Left hindlimb (tissue), 1 donor: Measurements from ENCODE around the gene NES.

ENCODE experiments used
- DNase-seq: peaks from one replicate; pipeline ENCODE4 v3.0.0-alpha.2; 2018

Gene NES

DNA sequence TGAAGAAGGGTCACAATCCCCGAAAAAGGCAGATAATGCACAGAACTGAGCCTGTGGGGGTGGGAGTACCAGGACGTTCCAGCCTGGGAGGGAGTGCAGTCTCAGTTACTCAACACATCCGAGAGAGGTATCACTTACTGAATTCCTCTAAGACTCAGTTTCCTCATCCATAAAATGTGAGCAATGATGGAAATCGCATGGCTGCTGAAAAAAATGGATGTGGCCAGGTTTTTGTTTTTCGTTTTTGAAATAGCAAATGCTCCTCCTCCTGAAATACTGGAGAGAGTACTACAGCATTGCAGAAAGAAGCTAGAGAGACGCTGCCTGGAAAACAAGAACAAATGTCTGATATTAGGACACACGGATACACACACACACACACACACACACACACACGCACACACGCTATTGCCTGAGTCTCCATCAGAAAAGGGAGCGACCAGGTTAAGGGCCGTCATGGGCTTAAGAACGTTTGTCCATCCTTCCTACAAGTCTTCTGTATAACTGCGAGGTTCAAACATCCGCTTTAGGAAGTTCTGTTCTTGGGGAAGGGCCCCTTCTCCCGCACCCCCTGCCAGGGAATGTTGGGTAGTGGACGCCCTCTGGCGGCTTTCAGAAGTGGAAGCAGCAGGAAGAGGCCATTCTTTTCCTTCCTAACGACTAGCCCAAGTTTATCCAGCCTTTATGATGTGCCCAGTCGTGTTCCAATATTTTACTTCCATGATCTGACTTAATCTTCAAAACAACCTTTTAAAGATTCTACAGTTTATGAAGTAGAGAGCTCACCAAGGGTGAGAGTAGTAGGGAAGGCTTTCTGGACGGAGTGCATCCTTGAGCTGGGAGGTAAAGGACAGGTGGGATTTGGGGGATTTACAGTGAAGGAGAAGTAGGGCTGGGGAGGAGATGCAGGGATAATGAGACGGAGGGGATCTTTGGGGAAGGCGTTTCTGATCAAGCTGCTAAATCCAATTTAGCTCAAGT lies 699 bp upstream of the NES start:
- DNase-seq, result peak; percentile 84

DNA sequence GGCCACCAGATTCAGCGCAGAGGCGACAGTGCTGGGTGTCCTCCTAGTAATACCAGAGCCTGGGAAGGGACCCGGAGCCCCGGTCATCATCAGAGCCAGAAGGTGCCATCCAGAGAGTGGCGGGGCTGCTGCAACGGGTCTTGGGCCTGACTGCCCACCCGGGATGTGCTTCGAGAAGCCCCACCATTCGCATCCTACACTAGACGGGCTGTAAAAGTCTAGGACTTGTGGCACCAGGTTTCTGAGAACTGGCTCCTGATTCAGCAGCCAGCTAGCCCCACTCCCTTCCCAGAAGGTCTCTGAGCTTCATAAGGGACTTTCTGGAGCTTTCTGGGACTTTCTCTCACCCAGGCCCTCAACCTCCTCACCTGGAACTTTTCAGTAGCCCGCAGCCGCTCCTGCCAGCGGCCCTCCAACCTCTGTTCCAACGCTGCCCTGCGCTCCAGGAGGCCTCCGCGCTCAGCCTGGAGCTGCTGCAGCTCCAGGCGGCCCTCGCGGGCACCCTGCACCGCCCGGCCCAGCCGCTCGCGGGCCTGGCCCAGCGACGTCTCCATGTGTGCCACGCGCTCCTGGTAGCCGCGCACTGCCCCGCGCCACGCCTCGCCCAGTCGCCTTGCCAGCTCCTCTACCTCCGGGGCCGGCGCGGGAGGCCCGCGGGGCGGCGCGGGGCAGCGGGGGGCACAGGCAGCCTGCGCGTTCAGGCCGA lies 940 bp downstream of the NES start:
- DNase-seq, result peak; percentile 48

DNA sequence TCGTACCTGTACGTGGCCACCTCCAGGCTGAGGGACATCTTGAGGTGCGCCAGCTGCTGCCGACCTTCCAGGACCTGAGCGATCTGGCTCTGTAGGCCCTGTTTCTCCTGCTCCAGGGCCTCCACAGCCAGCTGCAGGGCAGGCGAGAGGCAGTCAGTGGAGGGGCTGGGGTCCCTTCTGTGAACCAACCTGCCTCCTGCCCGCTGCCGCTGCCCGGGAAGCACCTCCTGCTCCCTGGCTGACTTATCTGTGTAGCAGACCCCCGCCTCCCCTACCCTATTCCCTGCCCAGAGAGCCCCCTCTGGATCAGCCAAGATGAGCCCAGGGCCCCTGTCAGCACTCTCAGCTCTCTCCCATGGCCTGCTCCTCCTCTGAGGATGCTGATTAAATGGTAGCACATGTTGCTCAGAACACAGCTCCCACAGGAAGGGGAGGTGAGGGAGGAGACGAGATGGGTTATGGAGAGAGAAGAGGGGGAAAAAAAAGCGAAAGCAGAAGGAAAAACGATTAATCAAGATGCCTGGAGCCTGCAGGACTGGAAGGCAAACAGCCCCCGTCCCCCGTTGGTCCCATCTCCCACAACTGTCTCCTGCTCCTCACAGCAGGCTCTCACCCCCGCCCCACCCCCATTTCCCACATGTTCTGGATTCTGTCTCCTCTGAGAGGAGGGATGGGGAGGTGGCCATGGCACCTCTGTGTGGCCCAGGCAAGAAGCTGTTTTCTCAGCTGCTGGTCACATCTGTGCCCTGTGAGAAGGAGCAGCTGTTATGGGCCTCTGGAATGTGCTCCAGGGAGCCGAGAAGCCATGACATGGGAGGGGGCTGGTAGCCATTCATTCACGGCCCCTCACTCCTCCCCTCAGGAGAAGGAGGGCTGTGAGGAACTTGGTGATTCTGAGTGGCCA lies 1.7 kb downstream of the NES start:
- peak; percentile 82 for DNase-seq

DNA sequence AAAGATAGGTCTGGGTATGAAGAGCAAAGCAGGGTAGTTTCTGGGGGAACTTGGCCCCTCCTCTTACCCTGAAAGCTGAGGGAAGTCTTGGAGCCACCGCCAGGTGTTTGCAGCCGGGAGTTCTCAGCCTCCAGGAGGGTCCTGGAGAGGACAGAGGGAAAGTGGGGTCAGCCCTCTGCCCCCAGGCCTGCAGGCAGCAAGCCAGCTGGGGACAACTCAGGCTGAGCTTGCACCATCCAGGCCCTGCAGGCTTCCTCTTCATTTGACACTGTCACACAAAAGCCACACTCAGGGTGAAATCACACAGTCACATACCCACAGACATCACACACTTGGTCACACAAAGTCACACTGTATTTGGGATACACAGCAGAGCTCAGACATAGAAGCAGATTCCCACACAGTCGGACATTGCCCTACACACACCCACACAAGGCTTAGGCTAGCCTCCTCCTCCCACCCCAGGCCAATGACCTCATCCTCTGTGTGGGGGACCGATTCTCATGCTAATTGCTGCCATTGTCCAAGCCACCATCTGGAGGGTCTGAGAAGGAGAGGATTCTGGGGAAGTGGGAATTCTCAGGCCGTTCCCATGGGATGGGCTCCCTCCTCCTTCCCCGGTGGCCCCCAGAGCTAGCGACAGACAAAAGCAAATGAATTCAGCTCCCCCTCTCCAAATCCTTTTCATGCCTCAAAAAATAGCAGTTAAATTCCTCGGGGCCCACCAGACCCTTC lies 3.7 kb downstream of the NES start:
- peak; percentile 29 for DNase-seq

DNA sequence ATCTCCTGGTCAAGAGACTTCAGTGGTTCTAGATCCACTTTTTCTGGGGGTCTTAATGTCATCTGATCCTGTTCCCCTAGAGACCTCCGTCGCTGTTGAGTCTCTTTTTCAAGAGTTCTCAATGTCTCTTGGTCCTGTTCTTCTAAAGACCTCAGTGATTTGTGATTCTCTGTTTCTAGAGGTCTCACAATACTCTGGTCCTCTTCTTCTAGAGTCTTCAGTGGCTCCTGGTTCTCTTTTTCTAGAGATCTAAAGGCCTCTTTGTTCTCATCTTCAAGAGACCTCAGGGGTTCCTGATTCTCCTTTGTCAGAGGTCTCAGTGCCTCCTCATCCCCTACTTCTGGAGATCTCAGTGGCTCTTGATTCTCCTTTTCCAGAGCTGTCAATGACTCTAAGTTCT lies 5.4 kb downstream of the NES start:
- no peak for DNase-seq

DNA sequence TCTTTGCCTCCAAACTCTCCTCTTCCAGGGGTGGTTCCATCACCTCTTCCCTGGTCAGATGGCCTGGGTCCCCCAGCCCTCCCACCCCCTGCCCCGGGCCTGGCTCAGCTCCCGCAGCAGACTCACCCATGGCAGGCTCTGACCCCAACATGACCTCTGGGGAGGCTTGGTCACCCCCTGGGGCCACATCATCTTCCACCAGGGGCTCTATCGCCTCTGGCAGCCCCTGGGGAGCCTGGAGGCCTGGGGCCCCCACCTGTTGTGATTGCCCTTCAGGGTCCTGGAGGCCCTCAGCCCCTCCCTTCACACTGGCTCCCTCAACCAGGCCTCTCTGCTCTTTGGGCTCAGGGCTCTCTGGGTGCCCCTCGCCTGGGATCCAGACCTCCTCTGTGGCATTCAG lies 6.4 kb downstream of the NES start:
- no peak for DNase-seq

DNA sequence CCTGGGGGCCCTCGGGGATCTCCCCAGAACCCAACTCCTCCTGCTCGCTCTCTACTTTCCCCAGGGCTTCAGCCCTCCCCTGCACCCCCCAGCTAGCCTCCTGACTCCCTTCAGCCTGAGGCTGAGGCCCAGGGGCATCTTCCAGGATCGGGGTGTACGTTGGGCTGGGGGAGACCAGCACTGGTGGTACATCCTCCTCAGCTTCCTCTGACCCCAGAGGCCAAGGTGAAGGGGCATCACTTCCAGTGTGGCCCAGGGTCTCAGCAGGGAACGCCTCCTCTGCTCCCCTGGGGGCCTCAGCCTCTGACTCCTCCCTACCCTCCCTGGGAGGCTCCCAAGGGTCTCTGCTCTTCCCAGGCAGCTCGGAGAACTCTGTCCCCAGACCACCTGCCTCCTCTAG lies 6.8 kb downstream of the NES start:
- no peak for DNase-seq

DNA sequence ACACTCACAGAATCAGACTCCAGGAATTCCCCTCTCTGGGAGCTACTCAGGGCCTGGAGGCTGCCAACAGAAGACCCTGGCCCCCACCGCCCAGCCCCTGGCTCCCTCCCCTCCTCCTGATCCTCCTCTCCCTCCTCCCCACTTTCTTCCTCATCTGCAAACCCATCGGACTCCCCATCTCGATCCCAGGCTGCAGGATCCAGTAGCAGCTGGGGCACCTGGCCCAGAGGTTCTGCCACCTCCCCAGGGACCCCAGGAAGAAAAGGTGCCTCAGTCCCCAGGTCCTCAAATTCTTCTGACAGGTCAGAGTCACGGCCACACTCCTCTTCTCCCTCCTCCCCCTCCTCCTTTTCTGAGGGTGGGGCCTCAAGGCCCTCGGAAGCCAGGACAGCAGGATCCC lies 7.4 kb downstream of the NES start:
- no peak for DNase-seq

DNA sequence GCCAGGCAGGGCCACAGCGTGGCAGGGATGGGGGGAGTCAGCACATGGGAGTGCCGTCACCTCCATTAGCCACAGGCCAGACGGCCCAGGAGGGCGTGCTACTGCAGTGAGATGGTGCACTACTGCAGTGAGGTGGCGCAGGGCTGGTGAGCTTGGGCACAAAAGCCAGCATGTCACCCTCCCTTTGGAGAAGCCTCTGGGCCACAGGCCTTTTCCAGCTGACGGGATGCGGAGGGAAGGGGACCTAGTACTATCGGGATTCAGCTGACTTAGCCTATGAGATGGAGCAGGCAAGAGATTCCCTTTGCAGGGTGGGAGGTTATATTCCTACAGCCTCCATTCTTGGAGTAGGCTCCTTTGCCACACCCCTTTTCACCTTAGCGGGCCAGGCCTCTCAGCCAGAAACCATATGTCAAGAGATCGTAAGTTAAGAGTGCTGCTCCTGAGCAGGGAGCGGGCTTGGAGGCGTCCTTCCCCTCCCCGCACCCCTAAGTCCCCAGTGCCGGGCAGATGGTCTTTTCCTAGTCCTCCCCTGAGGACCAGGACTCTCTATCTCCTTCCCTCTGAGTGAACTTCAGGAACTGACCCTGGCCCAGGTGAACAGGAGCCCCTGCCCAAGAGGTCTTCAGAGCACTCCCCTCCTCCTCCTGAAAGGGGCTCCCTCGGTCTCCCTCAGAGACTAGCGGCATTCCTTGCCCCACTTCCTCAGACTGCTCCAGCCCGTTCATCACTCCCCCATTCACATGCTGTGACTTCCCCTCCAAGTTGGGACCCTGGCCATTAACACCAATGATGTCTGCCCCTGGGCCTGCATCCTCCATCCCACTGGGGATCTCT lies 8.2 kb downstream of the NES start:
- no peak for DNase-seq

DNA sequence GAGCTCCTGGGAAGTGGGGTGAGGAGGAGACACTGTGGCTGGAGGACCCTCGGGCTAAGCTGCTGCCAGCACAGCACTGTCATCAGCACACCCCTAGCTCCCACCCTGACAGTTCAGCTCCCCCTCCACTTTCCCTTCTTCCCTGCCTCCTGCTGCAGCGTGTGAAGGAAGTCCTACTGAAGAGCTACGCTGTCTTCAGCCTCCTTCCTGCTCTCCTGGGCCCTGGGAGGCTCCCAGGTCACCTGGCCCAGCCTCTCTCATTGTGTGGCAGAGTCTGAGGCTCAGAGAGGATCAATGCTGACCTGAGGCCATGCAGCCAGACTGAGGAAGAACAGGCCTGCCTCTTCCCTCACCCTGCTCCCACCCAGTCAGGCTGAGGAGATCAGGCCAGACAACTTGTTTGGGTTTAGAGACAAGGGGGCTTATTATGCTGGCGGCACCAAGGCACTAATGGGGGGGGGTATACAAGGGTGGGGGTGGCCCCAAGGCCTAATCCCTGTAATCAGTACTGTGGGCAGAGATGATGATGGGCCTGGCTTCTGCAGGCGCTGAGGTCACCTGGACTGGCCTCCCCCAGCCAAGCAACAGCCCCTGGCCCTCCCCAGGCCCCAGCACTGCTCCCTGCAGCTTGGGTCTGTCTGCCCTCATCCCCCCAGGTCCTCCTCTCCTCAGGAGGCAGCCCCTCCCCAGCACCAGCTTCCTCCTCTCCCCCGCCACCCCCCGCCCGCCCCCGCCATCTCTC lies 9.1 kb downstream of the NES start:
- no peak for DNase-seq

DNA sequence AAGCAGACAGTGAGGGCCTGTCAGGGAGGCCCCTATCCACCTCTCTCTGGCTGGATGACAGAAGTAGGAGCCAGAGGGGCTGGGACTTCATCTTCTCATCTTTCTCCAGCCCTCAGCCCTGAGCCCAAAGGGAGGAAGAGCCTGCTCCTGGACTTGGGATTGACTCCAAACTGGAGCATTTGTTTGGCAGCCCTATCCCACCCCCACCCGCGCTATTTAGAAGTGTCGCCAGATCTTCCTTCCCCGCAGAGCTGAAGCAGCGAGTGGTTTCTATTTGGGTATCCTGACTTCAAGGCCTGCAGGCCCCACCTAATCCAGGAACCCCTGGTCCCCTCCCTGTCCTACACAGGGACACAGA lies 9.6 kb downstream of the NES start:
- peak; percentile 91 for DNase-seq

DNA sequence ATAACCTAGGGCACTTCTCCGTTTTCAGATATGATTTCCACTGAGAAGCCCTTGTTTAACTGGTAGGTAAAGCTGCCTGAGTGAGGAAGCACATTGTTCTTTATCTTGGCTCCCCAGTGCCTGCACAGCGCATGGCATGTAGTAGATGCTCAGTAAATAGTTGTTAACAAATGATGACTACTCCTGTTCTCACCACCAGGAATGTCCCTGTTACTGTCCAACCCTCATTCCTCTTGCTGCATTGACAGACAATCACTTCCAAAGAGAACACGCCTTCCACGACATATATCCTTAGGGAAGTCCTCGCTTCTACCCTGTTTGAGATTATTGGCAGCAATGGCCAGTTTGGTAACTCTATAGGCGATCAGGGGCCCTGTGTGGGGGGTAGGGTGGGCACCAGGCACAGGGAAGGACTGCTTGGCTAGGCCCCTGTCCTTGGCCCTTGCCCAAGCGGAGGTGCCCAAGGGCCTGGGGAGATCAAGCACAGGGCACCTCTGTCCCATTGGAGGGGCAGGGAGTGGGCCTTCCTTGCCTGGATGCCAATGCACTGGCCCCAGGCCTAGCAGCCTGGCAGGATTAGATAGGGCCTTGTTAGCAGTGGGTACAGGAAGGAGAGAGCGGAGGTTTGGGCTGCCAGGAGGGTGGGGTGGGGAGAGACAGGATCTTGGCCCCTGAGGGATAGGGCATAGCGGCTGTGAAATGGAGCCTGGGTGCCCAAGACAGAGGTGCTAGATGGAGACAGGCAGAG lies 10.2 kb downstream of the NES start:
- peak; percentile 21 for DNase-seq

DNA sequence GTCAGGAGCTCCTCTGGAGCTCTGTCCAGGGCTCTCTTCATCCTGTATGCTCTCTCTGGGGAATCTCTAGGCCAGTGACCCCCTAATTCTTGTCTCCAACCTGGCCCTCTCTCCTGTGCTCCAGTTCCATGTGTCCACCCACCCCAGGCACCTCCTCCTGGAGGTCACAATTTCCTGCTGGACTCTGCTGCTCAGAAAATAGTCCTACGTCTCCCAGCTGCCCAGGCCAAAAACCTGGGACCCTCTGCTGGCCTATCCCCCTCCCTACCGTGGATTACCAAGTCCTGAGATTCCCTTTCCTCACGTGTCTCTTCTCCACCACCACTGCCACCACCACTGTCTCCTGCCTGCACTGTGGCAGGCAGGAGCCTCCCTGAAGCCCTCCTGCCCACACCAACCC lies 11.7 kb downstream of the NES start:
- no peak for DNase-seq

DNA sequence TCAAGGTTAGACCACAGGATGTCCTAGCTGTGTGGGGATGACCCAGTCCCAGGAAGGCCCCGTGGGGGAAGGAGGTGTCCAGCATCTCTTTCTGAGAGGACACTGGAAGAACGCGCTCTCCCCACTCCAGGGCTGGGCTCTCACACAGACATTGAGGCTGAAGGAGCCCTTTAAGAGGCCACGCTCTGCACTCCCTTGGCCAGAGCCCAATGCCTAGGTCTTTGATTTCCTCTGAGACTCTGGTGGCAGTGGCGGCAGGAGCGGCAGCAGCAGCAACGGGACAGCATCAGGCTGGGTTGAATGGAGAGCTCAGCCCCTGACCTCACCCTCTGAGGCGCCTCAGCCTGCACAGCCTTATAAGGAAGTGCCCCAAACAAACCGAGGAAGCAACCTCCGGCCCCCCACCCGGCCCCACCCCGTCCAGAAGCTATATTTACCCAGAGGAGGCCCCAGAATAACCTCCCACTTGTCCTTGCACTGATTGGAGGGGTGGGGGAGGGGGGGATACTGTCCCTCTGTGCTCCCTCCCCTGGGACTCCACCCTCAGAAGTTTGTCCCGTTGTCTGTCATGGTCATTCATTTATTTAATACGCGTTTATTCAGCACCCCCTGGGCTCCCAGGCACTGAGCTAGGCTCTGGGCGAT lies 12.3 kb downstream of the NES start:
- peak; percentile 81 for DNase-seq

DNA sequence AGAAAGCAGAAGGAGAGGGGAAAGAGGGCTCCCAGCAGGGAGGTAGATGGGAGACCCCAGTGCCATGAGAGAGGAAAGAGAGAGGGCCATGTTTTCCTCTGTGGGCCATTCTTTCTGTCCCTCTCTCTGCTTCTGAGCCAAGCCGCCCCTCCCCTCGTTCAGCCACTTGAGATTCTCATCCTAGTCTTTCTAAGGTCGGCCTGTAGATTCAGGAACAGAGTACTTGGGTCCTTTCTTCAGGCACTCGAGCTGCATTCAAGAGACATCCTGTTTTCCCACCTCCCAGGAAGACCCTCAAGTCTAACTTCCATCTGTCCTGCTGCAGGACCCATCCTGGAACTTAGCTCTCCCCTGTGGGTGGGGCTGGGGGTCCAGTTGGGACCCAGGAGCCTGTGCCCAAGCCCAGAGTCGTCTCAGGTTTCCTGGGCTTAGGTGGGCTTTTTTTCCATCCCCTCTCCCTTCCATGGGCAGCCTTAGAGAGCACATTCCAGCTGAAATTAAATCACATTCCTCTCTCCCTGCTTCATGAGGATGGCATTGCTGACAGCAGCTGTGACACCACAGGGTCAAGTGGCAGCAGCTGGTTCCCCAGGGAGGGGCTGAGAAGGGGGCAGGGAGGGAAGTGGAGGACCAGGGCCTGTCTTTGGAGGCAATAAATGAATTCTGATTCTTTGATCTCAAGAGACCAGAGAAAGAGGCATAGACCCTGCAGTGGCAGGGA lies 13.0 kb downstream of the NES start:
- DNase-seq, result no peak

DNA sequence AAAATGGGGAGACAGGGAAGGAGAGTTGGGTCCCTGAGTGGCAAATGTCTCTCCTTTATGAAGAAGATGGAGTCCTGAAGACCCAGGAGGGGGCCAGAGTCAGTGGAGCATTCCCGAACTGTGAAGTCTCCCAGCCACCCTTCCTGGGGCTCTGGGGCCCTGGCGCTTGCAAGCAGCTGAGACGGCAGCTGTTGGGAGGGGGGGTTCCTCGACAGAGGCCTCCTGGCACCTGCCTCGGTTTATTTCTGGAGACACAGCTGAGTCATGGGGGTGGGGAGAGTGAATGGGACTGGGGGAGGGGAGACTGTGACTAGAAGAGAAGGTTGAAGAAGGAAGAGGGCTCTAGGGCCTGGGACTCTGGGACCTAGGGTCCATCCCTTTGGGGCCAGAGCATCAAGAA lies 14.0 kb downstream of the NES start:
- DNase-seq, result peak; percentile 82

DNA sequence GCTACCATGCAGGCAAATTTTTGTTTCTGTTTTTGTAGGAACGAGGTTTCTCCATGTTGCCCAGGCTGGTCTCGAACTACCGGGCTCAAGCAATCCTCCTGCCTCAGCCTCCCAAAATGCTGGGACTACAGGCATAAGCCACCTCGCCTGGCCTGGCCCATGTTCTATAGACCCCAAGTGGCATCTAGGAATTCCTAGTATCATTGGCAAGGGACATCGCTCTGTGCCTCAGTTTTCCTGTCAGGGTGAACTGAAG lies 14.5 kb downstream of the NES start:
- DNase-seq, result no peak

DNA sequence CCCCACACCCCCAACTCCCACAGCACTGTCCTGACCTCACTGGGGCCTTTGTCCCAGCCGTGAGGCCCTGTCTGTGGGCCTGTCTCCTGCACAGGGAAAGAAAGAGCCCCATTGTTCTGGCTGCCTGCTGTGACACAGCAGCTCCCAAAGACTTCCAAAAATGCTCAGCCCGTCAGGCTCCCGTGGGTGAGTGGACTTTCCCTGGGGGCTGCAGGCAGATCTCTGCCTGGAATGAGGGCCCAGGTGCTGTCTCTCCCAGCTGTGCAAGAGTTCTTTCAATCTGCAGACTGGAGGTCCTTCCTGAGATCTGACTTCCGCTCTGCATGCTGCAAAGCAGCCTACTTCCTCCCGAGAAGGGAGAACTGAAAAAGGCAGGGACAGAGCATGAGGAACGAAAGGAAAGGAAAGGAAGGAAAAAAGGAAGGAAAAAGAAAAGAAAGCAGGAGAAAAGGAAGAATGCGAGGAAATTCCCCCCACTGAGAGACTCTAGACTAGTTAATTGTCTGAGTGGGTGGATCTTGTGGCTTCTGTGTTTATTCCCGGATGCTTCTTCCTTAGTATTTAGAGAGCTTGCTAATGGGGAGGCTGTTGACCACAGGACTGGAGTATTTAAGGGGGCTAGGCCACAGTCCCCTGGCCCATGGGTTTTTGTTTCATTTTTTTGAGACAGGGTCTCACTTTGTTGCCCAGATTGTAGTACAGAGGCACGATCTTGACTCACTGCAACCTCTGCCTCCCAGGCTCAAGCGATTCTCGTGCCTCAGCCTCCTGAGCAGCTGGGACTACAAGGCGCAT lies 15.0 kb downstream of the NES start:
- no peak for DNase-seq
